ENCODE data around the gene CUBN.

GRCh38 chr10:16843252-16843870 is 286.2 kb downstream of the CUBN start:
- no peak for TF ChIP-seq ZBTB10 (tag by site-specific recombination; IDR thresholded peaks at IDR 0.05)
- no peak for TF ChIP-seq ZNF701 (tag by site-specific recombination; IDR thresholded peaks at IDR 0.05)
- TF ChIP-seq ZBTB8A (tag by site-specific recombination; IDR thresholded peaks at IDR 0.05): no peak
- TF ChIP-seq SALL2 (tag by site-specific recombination; IDR thresholded peaks at IDR 0.05; ENCODE audit: borderline replicate concordance): no peak
- TF ChIP-seq ZNF747 (tag by site-specific recombination; IDR thresholded peaks at IDR 0.05): no peak
- TF ChIP-seq ZNF660 (tag by site-specific recombination; IDR thresholded peaks at IDR 0.05): no peak
